GM19025 (cell line): Measurements from ENCODE around the gene DRAM2.
"Not testable (repeated sequence)": the region's sequence is repeated elsewhere in the genome, so short reads cannot be mapped to it uniquely, and the experiment has no call there.

Experiments used
- ATAC-seq: cut with Tn5 transposase; IDR thresholded peaks from one replicate; pipeline ENCODE4 v1.9.1; 2021; ENCODE audit warnings: mild to moderate bottlenecking, low read depth, moderate library complexity; ENCODE audit not compliant: unreplicated experiment

The DRAM2 gene

GRCh38 chr1:111084999-111085398 lies 54.9 kb downstream of the DRAM2 start:
- no peak for ATAC-seq

- ATAC-seq = no peak
These were observed 57.3 kb downstream of the DRAM2 start for GRCh38 chr1:111082421-111083203.

GRCh38 chr1:111079329-111079728 lies 60.6 kb downstream of the DRAM2 start:
- not testable (repeated sequence) for ATAC-seq

GRCh38 chr1:111077312-111077711 lies 62.6 kb downstream of the DRAM2 start:
- not testable (repeated sequence) for ATAC-seq
